Ascending aorta (tissue), 2 donors: ENCODE results near the gene SPAG5. TPM values are rescaled to one million over a fixed set of nuclear protein-coding genes. Genes with fewer than 3 reads are reported as not detected.
A peak's percentile ranks its signal among the peaks of the same experiment; 100 is the strongest.

Source experiments
- DNase-seq, 2 donors: peaks; one replicate each; pipeline ENCODE4 v3.0.0-alpha.2; 2019; ENCODE audit warnings: low spot score in 2 of 2
- H3K27ac ChIP-seq, 2 donors: fragments of 200-600 bp; sonication (generic); one replicate each; pipeline ENCODE4 v1.5.1; 2016 to 2017; ENCODE audit warnings: mild to moderate bottlenecking in 1 of 2
- H3K27me3 ChIP-seq: fragments of 200-600 bp; sonication (generic); one replicate; pipeline ENCODE4 v1.5.1; 2017
- H3K36me3 ChIP-seq, 2 donors: fragments of 200-600 bp; sonication (generic); one replicate each; pipeline ENCODE4 v1.5.1; 2016
- H3K4me1 ChIP-seq, 2 donors: fragments of 200-600 bp; sonication (generic); one replicate each; pipeline ENCODE4 v1.5.1; 2016 to 2017; ENCODE audit warnings: mild to moderate bottlenecking in 1 of 2
- H3K4me3 ChIP-seq, 2 donors: fragments of 200-600 bp; sonication (generic); one replicate each; pipeline ENCODE4 v1.5.1; 2016 to 2017; ENCODE audit warnings: mild to moderate bottlenecking in 1 of 2
- H3K9me3 ChIP-seq, 2 donors: fragments of 200-600 bp; sonication (generic); one replicate each; pipeline ENCODE4 v1.5.1; 2016
- CTCF ChIP-seq, 3 experiments: fragments of 200-600 bp in 2 of 3; fragments of 450-650 bp in 1 of 3; sonication (generic) in 2 of 3; IDR thresholded peaks; one replicate each; pipeline ENCODE4 v1.5.1; 2016 to 2019; ENCODE audit warnings: antibody characterized with exemption in 3 of 3, mild to moderate bottlenecking in 1 of 3, moderate library complexity in 1 of 3
- intact Hi-C: fragments of 100-400 bp; cut with DNase I; formaldehyde crosslinking; loops from one replicate; pipeline ENCODE4 v1.15.1; 2023
- total RNA-seq: library from RNA; depleted of rRNA; stranded (reverse); fragments of >200 nt; gene quantifications from one replicate; pipeline ENCODE4 v1.1.0, GENCODE V29; 2016

SPAG5 gene
- total RNA-seq, 1 donor from 2014 or later: 1.6 TPM

GRCh38 chr17:28548417-28549130, 50.3 kb downstream of the SPAG5 start:
- Histone ChIP-seq H3K4me1 (peaks cover 3 to 11% of the 10 kb centered on the region in 2 donors), H3K27ac (no peak overlapping the region), H3K9me3 (no peaks in the 10 kb centered on the region), H3K27me3 (no peaks in the 10 kb centered on the region), H3K4me3 (no peak overlapping the region), H3K36me3 (peaks cover 0 to 8% of the 10 kb centered on the region in 2 donors)
- no peak for DNase-seq
- intact Hi-C loops: loop anchor here (2.0 kb wide), 1 partner anchor 64 kb away; no protein-coding TSS in a partner anchor
- TF ChIP-seq CTCF (IDR thresholded peaks at IDR 0.05): no peak

- intact Hi-C loops: loop anchor here (2.0 kb wide), 1 partner anchor 65 kb away; no protein-coding TSS in a partner anchor
- DNase-seq: peak in 1 of 2 donors; percentile 83
- Histone ChIP-seq H3K27me3 (no peaks in the 10 kb centered on the region), H3K4me3 (no peak overlapping the region), H3K4me1 (peaks cover 3 to 11% of the 10 kb centered on the region in 2 donors), H3K9me3 (no peaks in the 10 kb centered on the region), H3K36me3 (peaks cover 0 to 8% of the 10 kb centered on the region in 2 donors), H3K27ac (no peak overlapping the region)
- peak; percentile 63 to 89 (median 86) for TF ChIP-seq CTCF (IDR thresholded peaks at IDR 0.05)
These were observed 51.0 kb downstream of the SPAG5 start for GRCh38 chr17:28547623-28548416.

GRCh38 chr17:28547096-28547622, 51.7 kb downstream of the SPAG5 start:
- DNase-seq: no peak
- H3K27me3 ChIP-seq: no peaks in the 10 kb centered on the region
- H3K9me3 ChIP-seq: no peaks in the 10 kb centered on the region
- H3K4me3 ChIP-seq: no peak overlapping the region
- H3K4me1 ChIP-seq: peaks cover 3 to 8% of the 10 kb centered on the region in 2 donors
- no peak overlapping the region for H3K27ac ChIP-seq
- peaks cover 0 to 8% of the 10 kb centered on the region in 2 donors for H3K36me3 ChIP-seq
- no peak for TF ChIP-seq CTCF (IDR thresholded peaks at IDR 0.05)
- intact Hi-C loops: no loop called here

- no peak for TF ChIP-seq CTCF (IDR thresholded peaks at IDR 0.05)
- DNase-seq: no peak
- no peaks in the 10 kb centered on the region for H3K27me3 ChIP-seq
- intact Hi-C loops: no loop called here
- no peaks in the 10 kb centered on the region for H3K9me3 ChIP-seq
- H3K36me3 ChIP-seq: peaks cover 0 to 8% of the 10 kb centered on the region in 2 donors
- no peak overlapping the region for H3K27ac ChIP-seq
- H3K4me1 ChIP-seq: peaks cover 0 to 2% of the 10 kb centered on the region in 2 donors
- no peak overlapping the region for H3K4me3 ChIP-seq
These were observed 52.9 kb downstream of the SPAG5 start for GRCh38 chr17:28545787-28546415.

- intact Hi-C loops: no loop called here
- no peak for TF ChIP-seq CTCF (IDR thresholded peaks at IDR 0.05)
- H3K36me3 ChIP-seq: peaks cover 0 to 8% of the 10 kb centered on the region in 2 donors
These were observed 53.7 kb downstream of the SPAG5 start for GRCh38 chr17:28545141-28545503.

More at GRCh38 chr17:28545141-28545503, 53.7 kb downstream of the SPAG5 start:
- Histone ChIP-seq H3K27me3 (no peaks in the 10 kb centered on the region), H3K9me3 (no peaks in the 10 kb centered on the region), H3K4me1 (no peaks in the 10 kb centered on the region), H3K27ac (no peak overlapping the region), H3K4me3 (no peak overlapping the region)
- no peak for DNase-seq
